Measurements from ENCODE around the gene CYP4V2.

Gene CYP4V2

GRCh38 chr4:186221624-186222023 is 30.3 kb downstream of the CYP4V2 start:
- Histone ChIP-seq H3K27me3 (replicated peaks; ENCODE audit: control insufficient read depth, insufficient read depth, low read length) (no peaks in the 10 kb centered on the region), H3K4me3 (replicated peaks; ENCODE audit: low read depth, low read length) (no peak overlapping the region), H3K36me3 (ENCODE audit: control insufficient read depth, insufficient read depth, low read length) (no peaks in the 10 kb centered on the region)
- no peak for TF ChIP-seq CTCF (IDR thresholded peaks at IDR 0.05; ENCODE audit: insufficient read depth, low read length, poor library complexity, severe bottlenecking)
- no peak for DNase-seq (ENCODE audit: extremely low read depth, insufficient read length)

DNA sequence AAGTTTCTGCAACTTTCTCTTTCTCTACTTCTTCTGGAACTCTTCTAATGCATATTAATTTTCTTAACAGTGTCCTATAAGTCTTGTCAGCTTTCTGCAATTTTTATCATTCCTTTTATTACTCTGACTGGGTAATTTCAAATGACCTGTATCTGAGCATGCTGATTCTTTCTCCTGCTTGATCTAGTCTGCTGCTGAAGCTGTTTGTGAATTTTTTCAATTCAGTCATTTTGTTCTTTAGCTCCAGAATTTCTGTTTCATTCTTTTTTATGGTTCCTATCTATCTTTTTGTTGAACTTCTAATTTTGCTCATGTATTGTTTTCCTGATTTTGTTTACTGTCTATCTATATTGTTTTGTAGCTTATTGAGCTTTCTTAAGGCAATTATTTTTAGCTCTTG is 34.5 kb downstream of the CYP4V2 start:
- DNase-seq (ENCODE audit: extremely low read depth, insufficient read length): no peak
- no peaks in the 10 kb centered on the region for H3K36me3 ChIP-seq (ENCODE audit: control insufficient read depth, insufficient read depth, low read length)
- H3K27me3 ChIP-seq (replicated peaks; ENCODE audit: control insufficient read depth, insufficient read depth, low read length): no peaks in the 10 kb centered on the region
- no peak overlapping the region for H3K4me3 ChIP-seq (replicated peaks; ENCODE audit: low read depth, low read length)
- no peak for TF ChIP-seq CTCF (IDR thresholded peaks at IDR 0.05; ENCODE audit: insufficient read depth, low read length, poor library complexity, severe bottlenecking)

DNA sequence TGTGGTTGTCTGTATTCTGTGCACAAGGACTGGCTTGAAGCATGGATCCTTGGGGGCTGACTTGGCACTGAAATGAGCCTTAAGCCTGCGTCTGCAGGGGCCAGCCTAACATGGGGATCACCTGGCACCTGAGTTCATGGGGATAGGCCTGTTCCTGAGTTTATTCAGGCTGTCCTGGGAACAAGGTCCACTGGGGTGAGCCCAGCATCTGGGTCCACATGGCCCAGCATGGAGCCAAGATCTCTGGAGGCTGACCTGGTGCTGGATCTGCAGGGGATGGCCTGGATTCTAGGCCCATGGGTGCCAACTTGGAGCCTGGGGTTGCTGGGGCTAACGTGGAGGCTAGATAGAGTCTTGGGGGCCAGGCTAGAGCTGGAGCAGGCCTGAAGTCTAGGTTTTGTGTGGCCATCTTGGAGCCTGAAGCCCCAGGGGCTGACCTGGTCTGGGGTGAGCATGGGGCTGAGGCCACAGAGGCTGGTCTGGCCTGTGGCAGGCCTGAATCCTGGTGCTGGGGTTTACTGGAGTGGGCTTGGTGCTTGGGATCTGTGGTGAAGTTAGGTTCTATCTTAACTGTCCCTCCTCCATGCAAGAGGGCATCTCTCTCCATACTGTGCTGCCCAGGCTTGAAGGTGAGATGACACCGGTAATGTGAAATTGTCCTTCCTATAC is 35.3 kb downstream of the CYP4V2 start:
- Histone ChIP-seq H3K36me3 (ENCODE audit: control insufficient read depth, insufficient read depth, low read length) (no peaks in the 10 kb centered on the region), H3K27me3 (replicated peaks; ENCODE audit: control insufficient read depth, insufficient read depth, low read length) (no peaks in the 10 kb centered on the region)
- no peak for TF ChIP-seq CTCF (IDR thresholded peaks at IDR 0.05; ENCODE audit: insufficient read depth, low read length, poor library complexity, severe bottlenecking)

DNA sequence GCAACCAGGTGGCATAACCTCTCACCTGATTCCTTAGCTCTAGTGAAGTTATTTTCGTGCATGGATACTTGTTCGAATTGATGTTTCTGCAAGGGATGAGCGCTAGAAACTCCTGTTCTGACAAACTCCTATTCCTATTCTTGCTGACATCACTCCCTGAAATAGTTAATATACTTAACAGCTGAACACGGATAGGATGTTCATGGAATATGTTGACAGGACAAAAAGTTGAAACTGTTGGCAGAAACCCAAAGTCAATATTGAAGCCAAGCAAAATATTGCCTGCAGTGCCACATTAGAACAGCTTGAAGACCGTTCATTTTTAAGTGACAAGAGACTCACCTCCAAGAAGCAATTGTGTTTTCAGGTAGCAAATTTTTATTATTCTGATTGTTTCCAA is 35.9 kb downstream of the CYP4V2 start, which contains the start of gene KLKB1:
Gene KLKB1 (plus strand): TSS at position 287 of the 400 bp plus-strand sequence. CDS start 689 bp downstream, outside the sequence.
- DNase-seq (ENCODE audit: extremely low read depth, insufficient read length): no peak
- H3K4me3 ChIP-seq (replicated peaks; ENCODE audit: low read depth, low read length): no peak within 1 kb of the TSS
- H3K27me3 ChIP-seq (replicated peaks; ENCODE audit: control insufficient read depth, insufficient read depth, low read length): no peaks in the 10 kb centered on the region
- no peak for TF ChIP-seq CTCF (IDR thresholded peaks at IDR 0.05; ENCODE audit: insufficient read depth, low read length, poor library complexity, severe bottlenecking)
- no peaks in the 10 kb centered on the region for H3K36me3 ChIP-seq (ENCODE audit: control insufficient read depth, insufficient read depth, low read length)

More for the DNA sequence above, 35.3 kb downstream of the CYP4V2 start:
- no peak overlapping the region for H3K4me3 ChIP-seq (replicated peaks; ENCODE audit: low read depth, low read length)
- no peak for DNase-seq (ENCODE audit: extremely low read depth, insufficient read length)

GRCh38 chr4:186227744-186228513 is 36.6 kb downstream of the CYP4V2 start:
- TF ChIP-seq CTCF (IDR thresholded peaks at IDR 0.05; ENCODE audit: insufficient read depth, low read length, poor library complexity, severe bottlenecking): no peak
- Histone ChIP-seq H3K4me3 (replicated peaks; ENCODE audit: low read depth, low read length) (no peak overlapping the region), H3K36me3 (ENCODE audit: control insufficient read depth, insufficient read depth, low read length) (no peaks in the 10 kb centered on the region), H3K27me3 (replicated peaks; ENCODE audit: control insufficient read depth, insufficient read depth, low read length) (no peaks in the 10 kb centered on the region)
- no peak for DNase-seq (ENCODE audit: extremely low read depth, insufficient read length)
